COLO829 (cell line): ENCODE data around the gene P2RY6.

Experiments used
- DNase-seq: peaks from one replicate; pipeline ENCODE4 v3.0.0; 2012; ENCODE audit warnings: low spot score

Gene P2RY6

DNA sequence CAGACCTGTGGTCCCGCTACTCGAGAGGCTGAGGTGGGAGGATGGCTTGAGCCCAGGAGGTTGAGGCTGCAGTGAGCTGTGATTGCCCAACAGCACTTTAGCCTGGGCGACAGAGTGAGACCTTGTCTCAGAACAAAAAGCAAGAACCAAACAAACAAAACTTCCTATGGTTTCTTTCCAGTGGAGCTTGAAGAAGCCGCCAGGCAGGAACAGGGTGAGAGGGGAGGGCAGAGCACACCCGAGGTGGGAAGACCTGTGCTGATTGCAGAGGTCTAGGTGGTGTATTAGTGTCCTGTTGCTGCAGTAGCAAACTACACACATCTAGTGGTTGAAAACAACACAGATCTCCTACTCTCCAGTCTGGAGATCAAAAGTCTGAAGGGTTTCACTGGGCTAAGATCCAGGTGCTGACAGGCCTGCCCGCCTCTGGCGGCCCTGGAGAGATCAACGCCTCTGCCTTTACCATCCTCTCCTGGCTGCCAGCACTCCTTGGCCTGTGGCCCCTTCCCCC is 46.4 kb downstream of the P2RY6 start:
- no peak for DNase-seq

DNA sequence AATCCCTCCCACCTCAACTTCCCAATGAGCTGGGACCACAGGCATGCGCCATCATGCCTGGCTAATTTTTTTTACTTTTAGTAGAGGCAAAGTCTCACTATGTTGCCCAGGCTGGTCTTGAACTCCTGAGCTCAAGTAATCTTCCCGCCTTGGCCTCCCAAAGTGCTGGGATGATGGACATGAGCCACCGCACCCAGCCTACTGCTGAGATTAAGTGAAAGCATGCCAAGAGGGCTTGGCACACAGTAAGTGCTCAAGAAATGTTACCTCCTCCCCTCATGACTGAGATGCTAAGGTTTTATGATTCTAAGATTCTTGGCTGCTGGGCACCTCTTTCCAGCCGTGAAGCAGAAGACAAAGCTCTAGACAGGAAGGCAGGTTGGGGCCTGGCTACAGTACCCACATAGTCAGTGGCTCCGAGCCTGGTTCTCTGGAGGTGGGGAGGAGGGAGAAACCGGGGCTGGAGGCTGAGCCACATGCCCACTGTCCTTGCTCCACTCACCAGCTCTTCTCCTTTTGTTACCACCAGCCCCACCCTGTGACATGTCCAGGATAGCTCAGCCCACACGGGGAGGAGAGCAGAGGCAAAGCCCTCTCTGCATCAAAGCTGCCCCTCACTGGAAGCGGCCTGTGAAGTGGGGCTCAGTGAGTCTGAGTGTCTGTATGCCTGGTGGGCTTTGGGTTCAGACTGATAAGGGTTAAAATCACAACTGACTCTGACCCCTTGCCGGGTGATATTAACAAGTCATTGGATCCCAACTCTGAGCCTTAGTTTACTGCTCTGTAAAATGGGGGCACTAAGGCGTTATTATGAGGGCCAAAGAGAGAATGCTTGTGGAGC is 48.8 kb downstream of the P2RY6 start:
- no peak for DNase-seq

DNA sequence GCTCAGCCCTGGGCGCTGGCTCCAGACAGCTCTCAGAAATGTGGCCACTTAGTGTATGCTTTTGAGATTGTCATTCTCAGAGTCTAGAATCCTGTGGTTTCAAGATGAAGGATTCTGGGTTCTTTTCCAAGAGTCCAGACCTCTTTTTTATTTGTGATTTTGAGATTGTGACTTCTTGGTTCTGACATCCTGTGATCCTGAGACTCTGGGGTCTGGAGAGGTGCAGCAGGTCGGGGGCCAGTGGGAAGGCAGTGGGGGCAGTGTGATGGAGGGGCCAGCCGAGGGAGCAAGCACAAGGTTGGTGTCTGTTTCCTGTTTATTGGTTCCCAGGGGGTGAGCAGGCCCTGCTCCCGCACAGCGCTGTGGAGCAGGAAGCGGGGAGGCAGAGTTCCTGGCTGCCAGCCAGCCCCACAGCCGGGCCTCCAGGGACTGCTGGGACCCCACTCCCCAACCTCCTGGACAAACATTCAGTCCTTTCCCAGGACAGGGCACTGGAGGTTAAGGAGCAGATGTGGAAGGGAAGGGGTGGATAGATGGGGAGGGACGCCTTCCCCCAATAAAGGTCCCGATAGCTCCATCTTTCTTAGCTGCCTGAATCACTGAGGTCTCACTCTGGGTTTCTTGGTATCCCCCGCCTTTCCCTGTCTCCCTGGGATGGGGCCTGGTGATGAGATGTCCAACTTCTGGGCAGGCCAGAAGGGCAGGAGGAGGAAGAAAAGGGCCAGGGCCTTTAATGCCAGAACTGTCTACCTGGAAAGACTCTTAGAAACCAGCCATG is 49.7 kb downstream of the P2RY6 start:
- DNase-seq: no peak

DNA sequence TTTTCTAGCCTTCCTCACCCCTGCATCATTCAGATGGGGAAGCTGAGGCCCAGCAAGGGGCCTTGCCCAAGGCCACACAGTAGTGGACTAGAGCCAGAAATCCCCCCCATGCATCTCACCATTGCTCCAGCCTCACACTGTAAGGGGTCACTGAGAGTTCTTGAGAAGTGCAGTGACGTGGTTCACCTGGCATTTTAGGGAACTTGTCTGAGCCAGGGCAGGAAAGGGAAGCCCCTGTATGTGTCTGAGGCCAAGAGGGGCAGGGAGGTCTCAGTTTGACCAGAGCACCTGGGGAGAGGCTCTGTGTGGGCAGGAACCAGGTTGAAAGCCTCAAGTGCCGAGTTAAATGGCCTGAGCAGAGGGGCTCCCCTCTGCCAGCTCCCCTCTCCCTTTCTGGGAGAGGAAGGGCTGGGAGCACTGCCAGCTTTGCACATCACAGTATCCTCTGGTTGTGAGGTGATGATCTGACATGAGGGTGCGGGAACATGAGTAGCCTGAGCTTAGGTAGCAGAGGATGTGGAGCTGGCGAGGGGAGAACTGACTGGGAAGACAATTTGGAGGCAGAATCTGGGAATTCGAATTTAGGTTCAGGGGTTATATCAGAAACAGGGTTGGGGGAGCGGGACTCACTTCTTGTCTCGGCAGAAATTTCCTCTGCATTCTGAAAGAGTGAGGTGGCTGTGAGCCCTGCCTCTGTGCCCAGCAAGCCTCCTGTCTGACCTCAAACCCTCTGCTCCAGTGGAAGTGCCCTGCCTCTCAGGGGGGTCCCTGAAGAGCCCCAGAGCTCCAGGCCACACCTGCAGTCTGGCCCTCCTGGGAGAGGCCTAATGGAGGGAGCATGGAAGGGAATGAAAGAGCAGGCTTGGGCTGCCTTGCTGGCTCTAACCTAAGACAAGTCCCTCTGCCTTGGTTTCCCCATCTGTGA is 50.5 kb downstream of the P2RY6 start:
- DNase-seq: no peak

DNA sequence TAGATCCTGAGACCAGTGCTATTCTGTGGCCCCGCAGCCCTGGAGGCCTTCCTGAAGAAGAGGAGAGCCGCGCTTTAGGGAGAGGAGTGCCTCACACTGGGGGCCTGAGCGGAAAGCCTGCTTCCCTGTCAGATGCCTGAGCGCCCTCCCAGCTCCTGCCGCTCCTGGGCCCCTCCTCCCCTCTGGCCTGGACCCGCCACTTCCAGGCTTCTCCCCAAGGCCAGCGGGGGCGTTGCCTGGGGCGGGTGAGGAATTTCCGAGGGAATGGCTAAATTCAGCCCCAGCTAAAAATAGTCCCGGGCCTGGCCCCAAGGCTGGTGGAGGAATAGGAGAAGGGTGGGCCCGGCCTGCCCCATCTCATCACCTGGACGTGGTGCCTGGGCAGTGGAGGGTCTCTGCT is 51.3 kb downstream of the P2RY6 start:
- no peak for DNase-seq

DNA sequence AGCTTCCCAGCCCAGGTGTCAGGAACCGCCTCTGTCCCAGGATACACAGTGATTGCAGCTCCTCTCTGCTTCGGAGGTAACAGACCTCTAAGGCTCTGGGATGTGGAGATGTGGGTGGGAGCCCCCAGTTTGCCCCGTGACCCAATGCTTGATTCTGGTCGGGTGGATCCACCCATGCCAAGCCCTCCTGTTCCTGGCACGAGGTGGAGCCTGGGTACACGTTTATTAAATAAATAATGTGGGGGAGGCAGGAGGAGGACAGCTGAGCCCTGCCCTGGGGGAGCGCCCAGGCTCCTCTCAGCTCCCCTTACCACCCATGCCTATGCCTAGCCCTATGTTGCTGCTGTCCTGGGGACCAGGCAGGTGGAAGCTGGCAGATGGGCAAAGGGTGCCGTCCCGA is 52.0 kb downstream of the P2RY6 start:
- DNase-seq: no peak

DNA sequence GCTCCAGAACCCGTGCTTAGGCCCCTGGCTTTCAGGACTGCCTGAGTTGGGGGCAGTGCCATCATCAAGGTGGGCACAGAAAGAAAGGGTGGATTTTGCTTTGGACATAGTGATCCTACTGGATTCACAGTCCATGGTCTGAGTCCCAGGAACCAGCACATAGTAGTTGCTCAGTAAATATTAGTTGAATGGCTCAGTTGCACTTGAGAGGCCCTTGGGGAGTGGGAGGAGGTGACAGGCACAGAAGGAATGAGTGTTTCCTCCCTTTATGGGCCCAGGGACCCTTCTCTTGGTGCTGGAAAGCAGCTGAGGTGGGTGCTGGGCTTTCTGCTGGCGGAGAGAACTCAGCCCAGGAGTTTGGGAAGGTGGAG is 52.5 kb downstream of the P2RY6 start:
- DNase-seq: no peak

DNA sequence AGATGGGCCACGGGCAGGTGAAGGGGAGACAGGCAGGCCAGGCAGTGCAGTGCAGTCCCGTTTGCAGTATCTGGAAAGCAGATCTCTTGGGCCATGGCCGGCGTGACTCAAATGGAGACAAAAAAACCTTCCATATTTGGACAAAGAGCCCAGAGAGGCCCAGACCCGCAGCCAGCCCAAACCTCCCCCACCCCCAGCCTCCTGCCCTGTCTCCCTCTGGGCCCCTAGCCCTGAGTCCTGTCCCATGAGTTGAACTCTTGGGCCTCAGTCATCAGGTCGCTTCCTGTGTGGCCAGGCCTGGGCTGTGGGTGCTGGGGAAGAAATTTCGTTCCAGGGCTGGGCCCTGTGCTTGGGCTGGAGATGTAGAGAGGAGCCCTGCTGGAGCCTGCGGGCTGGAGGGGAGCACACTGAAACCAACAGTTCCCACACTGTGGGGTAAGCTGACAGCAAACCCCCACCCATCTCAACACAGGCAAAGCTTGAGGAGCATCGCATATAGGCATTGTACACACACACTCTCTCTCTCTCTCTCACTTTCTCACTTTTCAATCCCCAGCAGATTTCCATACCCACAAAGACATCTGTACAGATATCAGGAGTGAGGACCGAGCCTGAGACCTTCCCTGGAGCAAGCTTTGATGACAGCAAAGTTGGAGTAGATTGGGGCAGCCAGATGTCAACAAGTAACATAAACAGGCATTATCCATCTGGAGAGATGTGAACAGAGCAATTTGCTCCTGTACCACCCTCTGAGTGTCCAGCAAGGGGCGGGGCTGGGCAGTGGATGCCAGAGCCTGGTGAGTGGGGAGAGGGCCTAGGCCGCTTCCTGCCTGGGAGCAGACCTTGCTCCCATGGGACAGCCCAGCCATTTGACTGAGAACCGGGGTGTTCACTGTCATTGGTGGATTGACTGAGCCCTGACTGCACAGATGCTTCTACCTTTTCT is 53.2 kb downstream of the P2RY6 start:
- no peak for DNase-seq

DNA sequence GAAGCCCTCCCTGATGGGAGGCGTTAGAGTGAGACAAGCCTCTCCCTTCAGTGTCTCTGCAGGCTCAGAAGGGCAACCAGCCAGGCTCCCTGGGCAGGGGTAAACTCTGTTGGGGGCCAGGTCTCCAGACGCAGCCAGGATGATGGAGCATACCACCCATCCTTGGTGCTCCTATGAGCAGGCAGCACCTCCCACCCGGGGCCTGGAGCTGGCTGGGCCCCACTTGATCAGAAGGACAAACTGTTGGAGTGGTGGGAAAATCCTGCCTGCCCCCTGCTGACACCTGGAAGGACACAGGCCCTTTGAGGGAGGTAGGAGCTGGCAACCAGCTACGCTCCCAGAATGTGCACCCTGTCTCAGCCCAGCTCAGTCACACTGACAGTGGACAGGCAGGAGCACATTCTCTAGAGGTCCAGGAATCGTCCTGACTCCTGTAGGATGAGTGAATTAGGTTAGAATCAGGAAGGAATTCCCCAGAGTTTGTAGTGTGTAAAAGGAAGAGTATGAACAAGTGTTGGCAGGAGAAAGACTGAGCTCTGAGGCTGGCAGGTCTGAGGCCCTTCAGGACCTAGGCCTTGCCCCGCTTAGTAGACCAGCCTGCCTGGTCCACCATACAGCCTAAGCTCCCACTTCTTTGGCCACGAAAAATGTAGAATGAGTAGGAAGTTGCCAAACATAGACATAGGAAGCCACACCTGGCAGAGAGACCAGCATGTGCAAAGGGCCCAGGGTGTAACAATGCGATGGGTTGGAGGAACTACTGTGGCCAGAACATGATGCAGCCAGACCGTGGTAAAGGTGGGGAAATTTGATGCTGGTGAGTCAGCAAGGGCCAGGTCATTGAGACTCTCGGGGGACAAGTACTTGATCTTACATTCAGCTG is 55.0 kb downstream of the P2RY6 start:
- no peak for DNase-seq

DNA sequence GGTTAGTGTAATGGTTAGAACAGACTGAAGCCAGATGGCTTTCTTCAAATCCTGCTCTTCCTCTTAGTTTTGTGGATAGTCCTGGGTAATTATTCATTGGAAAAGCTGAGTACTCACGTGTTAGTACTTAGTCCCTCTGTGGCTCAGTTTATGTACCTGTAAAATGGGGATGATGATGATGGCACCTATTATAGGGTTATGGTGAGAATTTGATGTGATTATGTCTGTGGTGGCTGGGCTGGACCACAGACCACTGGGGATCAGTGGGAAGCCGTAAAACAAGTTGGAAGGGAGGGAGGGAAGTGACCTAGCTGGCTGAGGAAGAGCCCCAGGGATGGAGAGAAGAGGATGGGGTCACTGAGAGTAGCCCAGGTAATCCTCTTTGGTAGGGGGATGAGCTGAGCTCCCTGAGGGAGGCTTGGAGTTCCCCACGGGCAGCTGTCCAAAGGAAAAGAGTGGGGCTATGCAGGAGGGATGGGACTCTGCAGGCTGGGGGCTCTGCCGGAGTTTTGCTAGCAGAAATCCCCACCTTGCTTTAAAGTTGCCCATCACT is 55.8 kb downstream of the P2RY6 start:
- DNase-seq: no peak

DNA sequence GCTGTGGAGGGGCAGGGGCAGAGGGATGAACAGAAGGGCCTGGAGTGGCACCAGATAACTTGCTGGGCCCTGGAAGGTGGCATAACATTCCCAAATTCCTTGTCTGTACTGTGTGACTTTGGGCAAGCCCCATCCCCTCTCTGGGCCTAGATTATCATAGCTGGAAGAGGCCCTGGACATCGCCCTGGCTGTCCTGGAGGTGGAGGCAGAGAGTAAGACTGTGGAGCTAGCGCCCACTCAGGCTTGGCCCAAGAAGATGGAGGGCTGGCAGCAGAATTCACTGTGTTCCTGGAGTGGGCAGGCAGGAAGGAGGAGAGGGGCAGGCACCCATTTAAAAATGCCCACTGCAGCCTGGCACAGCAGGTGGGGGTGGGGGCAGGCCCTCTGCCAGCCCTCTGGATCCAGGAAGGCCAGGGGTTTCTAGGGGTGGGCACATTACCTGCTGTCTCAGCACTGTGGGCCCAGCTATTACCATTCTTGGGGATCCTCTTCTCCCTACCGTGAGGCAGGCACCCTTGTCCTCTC is 58.5 kb downstream of the P2RY6 start:
- no peak for DNase-seq

DNA sequence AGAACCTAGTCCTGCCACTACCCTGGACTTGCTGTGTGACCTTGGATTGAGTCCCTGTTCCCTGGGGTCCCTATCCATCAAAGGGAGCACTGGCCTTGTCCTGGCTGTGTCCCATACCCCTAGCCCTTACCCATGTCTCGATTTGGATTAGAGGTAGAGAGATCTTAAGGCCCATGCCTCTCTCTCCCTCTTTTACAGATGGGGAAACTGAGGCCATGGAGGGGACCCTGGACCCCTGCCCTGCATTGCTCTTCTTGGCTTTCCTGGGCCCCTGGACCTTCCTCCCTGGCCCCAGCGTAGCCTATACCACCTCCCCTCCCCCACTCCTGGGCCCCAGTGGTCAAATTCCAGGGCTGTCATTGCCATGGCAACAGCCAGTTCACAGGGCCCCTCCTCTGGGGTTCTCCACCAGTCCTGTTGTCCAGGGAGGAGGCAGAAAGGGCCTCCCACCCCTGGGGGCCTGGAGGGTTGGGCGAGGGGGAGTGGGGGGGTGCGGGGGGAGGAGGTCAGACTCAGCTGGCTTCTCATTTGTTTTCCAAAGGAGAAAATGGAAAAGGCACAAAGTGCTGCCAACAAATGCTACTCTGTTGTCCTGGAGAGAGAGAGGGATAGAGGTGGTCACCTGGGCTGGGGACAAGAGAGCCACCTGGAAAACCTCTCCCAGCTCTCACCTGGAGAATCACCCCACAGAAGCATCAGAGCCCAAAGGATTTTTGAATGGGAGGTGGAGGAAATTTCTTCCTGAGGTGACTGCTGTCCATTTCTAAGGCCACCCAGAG is 59.2 kb downstream of the P2RY6 start:
- DNase-seq: no peak

DNA sequence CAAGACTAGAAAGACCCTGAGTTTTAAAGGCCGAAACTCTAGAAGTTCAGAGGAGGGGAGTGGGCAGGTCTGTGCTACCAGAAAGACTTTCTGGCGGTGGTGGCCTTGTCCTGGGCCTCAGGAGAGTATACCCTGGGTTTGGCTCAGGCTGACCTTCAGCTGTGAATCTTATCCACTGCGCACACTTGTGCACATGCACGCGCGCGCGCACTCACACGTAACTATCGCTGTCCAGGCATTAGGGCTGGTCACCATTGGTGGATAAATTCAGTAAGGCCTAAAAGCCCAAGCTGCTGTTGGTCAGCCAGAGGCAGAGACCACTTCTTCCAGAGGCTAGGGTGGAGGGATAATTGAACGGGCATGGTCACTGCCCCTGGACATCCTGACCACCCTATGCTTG is 61.0 kb downstream of the P2RY6 start:
- DNase-seq: no peak

DNA sequence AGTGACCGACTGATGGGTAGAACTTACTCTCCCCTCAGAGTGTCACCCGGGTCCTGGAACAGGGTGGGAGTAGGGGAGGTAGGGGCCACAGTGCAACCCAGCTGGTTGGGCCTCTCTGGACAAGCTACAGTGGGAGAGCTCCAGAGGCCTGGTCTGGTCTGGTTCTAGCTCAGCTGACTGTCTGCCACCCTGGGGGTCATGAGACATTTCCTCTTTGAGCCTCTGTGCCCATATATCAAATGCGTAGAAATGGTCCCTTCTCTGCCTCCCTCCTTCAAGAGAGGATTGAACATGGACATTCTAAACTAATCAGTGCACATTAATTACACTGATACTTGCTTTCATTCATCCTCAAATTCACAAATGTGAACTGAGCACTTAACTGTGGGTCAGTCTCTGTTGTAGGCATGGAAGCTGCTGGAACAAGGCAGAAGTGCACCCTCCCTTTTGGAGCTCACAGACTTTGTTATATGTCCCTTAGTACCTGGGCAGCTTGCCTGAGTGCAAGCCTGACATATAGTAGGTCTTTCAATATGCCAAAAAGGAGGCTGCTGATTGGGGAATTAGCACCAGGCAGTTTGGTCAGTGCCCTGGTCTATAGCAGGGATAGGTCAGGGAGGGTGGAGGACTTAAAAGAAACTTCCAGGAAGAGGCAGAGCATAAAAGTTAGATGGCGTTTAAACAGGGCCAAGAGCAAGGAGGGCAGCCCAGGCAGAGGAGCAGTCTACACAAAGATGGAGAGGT is 61.7 kb downstream of the P2RY6 start:
- no peak for DNase-seq

DNA sequence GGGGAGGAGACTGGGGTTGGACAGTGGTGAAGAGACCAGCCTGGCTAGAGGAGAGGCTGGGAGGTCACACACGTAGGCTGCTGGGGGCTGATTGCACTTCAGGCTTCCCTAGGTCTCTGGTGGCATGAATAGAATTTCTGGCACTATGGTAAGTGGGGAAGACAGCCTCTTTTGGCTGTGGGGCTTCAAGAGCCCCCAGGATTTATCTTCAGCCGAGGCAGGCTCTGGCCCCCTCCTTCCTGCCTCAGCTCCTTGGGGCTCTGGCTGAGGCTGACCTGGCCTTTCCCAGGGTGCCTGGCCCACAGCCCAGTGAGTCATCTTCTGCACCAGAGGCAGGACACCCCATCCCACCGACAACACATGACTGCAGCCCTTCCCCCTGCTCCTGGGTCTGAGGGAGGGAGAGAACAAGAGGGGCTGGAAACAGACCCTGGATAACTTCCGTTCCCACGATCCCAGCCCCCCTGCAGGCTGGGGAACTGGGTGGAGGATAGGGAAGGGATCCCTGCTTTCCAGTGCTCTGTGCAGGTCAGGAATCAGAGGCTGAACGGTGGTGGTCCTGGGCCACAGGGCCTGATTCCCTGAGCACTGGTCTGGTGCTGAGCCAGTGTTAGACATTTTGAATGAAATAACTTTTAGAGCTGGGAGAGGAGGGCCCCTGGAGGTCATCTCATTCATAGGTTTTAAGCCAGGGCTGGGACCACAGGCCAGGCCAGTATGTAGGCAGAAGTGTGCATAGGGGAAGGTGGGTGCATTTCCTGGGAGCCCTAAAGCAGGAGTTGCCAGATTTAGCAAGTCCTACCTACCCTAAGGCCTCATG is 62.5 kb downstream of the P2RY6 start:
- DNase-seq: no peak

DNA sequence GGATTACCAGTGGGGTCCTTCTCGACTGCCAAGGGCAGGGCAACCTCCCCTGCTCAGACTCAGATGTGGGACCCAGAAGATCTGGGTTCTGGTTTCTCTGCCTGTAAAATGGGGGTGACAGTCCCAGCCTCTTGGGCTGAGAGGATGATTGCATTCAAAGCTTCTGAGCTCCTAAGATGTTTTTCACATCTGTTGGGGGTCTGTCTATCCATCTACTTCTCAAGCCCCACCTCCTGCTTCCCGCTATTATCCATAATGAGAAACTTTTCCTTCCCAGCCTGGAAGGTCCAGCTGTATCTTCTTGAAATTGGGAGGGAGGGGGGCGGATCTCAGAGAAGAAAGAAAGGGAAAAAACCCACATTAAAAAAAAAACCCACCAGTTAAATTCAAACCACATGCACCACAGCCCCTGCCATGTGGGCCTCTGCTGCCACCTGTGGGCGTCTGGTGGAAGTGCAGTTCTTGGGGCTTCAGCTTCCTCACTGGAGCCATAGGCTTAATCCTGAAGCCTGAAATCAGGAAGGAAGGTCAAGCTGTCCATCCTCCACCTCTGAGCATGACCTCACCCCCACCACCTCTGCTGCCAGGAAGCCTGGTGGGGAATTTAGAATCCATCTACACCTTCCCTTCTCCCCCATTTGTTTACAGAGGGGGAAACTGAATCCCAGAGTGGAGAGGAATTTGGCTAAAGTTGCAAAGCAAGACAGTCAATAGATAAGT is 63.2 kb downstream of the P2RY6 start:
- DNase-seq: peak; percentile 92
